Kidney tubule cell (primary cell): ENCODE results near the gene THPO.
A peak's percentile ranks its signal among the peaks of the same experiment; 100 is the strongest.

Source experiments
- DNase-seq: peaks from one replicate; pipeline ENCODE4 v3.0.0-alpha.2; 2018; ENCODE audit warnings: low spot score

The THPO gene

GRCh38 chr3:184384856-184385422, 6.9 kb upstream of the THPO start:
- DNase-seq: no peak

- DNase-seq: no peak
These were observed 6.3 kb upstream of the THPO start for GRCh38 chr3:184384342-184384741.

- DNase-seq: no peak
These were observed 5.2 kb upstream of the THPO start for GRCh38 chr3:184383033-184383740.

GRCh38 chr3:184382326-184383032, 4.5 kb upstream of the THPO start:
- DNase-seq: no peak

GRCh38 chr3:184381261-184382224, 3.5 kb upstream of the THPO start:
- no peak for DNase-seq

- DNase-seq: no peak
These were observed 2.7 kb upstream of the THPO start for GRCh38 chr3:184380627-184381260.

- peak; percentile 19 for DNase-seq
These were observed 2.2 kb upstream of the THPO start for GRCh38 chr3:184380185-184380626.

- DNase-seq: no peak
These were observed 1.6 kb upstream of the THPO start, which contains the start of gene CHRD for GRCh38 chr3:184379358-184380184. TSS of gene CHRD (plus strand) at chr3:184380054. CDS start at chr3:184380319, 265 bp downstream.

GRCh38 chr3:184378651-184379357, 797 bp upstream of the THPO start:
- DNase-seq: no peak

GRCh38 chr3:184377374-184377773, 633 bp downstream of the THPO start:
- DNase-seq: no peak

- DNase-seq: no peak
These were observed 2.1 kb downstream of the THPO start for GRCh38 chr3:184375747-184376461.

GRCh38 chr3:184373422-184373821, 4.6 kb downstream of the THPO start:
- no peak for DNase-seq

GRCh38 chr3:184372911-184373310, 5.1 kb downstream of the THPO start:
- no peak for DNase-seq

GRCh38 chr3:184372296-184372821, 5.6 kb downstream of the THPO start:
- no peak for DNase-seq

GRCh38 chr3:184371570-184372018, 6.4 kb downstream of the THPO start:
- DNase-seq: peak; percentile 91

- DNase-seq: peak; percentile 23
These were observed 9.3 kb downstream of the THPO start for GRCh38 chr3:184368586-184369183.

- DNase-seq: no peak
These were observed 9.9 kb downstream of the THPO start for GRCh38 chr3:184368116-184368515.

- no peak for DNase-seq
These were observed 11.3 kb downstream of the THPO start for GRCh38 chr3:184366619-184367289.
